HG03025 (cell line): ENCODE results near the gene KRT9.
"Not testable (repeated sequence)": the region's sequence is repeated elsewhere in the genome, so short reads cannot be mapped to it uniquely, and the experiment has no call there.

Source experiments
- ATAC-seq: cut with Tn5 transposase; IDR thresholded peaks from one replicate; pipeline ENCODE4 v1.9.1; 2021; ENCODE audit warnings: mild to moderate bottlenecking, moderate library complexity; ENCODE audit not compliant: unreplicated experiment, low FRiP score

Gene KRT9

DNA sequence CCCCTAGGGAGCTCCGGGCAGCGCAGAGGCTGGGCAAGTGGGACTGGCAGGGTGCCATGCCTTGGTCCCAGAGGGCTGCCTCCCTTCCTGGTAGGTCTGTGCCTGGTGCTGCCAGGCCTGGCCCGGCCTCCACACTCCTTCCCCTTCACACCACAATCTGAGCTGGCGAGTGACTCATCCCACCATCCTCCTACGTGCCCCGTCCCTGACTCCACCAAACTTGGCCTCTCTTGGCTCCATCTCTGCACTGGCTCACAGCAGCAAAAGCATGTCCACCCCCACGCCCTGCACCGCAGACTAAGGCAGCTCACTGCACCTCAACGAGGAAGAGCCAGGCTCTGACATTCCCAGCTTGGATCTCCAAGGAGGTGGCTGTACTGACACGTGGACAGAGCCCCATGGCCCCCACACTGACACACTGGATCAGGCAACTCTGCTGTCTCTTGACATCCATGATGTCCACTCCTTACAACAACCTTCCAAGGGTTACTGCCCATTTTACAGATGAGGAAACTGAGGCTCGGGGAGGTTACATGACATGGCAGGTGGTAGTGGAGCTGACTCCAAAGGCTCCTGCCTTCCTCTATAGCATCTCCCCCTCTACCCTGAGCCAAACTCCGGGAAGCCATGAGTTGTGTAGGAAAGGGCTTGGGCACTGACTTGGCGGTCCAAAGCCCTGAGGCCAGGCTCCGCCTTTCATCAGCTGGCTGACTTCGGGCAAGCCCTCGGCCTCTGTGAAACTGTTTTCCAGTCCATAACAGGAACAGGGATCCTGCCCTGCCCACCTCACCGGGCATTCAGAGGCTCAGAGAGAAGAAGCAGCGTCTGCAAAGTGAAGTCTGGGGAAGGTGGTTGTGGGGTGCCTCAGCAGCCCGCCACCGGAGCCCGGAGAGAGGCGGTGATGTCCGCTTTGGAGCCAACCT is 23.7 kb downstream of the KRT9 start:
- ATAC-seq, result no peak

DNA sequence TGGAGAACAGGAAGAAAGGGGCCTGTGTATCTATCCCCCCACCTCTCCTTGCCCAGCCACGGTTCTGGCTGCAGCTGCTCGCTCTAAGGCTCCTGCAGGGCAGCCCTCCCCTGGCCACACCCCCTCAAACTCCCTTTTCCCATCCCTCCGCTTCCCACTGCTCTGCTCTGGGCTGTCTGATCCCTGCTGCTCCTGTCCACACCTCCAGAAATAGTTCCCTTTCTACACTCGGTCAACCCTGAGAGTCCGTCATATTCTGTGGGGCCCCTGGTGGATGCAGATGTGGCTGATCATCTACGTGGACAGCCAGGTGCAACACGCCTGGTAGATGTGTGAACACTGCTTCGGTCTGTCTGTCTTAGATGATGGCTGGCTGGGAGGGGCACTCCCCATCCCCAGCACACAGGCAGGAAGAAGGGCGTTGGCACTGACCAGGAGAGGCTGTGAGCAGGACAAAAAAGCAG is 24.4 kb downstream of the KRT9 start:
- no peak for ATAC-seq

DNA sequence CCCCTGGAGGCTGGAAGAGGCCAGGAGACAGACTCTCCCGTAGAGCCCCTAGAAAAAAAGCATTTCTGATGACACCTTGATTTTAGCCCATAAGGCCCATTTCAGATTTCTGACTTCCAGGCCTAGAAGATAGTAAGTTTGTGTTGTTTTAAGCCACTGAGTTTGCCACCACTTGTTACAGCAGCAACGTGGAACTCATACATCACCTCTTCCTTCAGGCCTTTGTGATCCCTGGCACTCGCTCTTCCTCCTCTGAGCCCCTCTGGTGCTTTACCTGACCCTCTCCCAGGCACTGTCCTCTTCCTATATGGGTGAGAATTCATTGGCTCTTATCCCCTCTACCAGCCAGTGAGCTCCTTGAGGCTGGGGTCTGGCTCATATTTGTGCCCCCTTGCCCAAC is 25.0 kb downstream of the KRT9 start:
- no peak for ATAC-seq

DNA sequence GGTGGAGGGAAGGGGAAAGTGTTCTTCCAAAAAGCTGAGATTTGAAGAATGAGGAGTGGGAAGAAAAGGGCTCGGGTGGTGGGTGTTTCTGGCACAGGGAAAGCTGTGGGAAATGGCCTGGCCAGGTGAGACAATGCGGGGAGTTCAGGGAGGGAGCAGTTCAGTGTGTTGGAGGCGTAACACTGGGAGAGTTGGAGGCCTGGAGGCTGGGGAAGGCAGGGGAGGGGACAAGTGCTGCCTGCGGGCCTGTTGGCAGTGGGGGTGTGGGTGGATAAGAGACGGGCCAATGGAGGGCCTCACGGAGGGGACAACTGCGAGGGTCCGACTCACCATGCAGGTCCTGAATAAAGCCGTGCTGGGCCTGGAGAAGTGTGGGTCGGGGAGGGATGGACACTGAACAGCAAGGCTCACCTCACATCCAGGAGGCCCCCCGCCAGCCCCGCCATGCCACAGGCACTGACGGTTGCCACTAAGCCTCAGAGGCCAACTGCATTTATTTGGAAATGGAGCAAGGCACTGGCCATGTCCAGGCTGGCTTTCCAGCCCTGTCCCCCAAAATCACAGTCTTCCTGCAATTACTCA is 25.9 kb downstream of the KRT9 start:
- no peak for ATAC-seq

DNA sequence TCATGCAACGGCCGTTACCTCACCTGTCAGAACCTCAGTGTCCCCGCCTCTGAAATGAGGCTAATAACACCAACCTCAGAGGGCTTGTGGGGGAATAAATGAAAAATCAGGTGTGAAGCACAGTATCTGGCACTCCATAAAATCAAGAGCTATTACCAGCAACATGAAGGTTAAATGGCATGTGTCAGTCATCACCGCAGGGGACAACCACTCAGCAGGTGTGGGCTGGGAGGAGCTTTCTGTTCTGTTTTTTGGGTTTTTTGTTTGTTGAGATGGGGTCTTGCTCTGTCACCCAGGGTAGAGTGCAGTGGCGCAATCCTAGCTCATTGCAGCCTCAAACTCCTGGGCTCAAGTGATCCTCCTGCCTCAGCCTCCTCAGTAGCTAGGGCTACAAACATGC is 26.9 kb downstream of the KRT9 start:
- ATAC-seq, result no peak

DNA sequence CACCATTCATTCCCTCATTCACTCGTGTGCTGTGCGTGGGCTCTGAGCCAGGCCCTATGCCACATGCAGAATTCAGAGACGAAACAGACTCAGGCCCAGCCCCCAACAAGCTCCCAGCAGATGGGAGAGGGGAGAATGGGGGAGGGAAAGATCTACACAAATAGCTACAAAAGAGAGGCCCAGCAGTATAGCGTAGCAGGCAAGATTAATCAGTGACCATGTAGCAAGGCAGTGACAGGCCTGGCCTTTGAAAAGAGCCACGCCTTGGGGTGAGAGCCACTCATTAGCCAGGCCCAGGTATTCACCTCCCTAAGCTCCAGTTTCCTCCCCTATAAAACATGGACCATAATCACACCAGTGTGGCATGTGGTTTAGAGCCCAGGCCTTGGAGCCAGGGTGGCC is 27.4 kb downstream of the KRT9 start:
- no peak for ATAC-seq

DNA sequence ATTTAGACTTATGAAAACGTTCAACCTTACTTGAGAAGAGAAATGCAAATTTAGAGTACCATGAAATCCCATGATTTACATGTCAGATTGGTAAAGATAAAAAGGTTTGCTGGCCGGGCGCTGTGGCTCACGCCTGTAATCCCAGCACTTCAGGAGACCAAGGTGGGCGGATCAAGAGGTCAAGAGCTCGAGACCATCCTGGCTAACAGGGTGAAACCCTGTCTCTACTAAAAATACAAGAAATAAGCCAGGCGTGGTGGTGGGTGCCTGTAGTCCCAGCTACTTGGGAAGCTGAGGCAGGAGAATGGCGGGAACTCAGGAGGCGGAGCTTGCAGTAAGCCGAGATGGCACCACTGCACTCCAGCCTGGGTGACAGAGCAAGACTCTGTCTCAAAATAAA is 29.1 kb downstream of the KRT9 start:
- not testable (repeated sequence) for ATAC-seq

DNA sequence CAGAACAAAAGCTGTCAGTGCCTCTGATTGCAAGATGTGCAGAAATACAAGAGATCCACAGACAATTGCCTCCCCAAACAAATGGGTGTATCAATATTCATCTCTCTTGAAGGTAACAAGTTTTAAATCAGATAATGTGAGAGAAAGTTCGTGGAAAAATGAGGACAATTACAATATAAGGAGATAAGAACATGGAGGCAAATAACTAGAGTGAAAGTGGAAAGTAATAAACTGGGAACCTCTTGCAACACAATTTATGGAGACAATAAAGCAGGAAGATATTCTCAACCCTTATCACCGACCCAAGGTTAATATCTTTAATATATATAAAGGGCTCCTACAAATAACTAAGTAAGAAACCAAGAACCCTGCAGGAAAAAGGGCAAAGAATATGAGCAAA is 29.5 kb downstream of the KRT9 start:
- no peak for ATAC-seq

DNA sequence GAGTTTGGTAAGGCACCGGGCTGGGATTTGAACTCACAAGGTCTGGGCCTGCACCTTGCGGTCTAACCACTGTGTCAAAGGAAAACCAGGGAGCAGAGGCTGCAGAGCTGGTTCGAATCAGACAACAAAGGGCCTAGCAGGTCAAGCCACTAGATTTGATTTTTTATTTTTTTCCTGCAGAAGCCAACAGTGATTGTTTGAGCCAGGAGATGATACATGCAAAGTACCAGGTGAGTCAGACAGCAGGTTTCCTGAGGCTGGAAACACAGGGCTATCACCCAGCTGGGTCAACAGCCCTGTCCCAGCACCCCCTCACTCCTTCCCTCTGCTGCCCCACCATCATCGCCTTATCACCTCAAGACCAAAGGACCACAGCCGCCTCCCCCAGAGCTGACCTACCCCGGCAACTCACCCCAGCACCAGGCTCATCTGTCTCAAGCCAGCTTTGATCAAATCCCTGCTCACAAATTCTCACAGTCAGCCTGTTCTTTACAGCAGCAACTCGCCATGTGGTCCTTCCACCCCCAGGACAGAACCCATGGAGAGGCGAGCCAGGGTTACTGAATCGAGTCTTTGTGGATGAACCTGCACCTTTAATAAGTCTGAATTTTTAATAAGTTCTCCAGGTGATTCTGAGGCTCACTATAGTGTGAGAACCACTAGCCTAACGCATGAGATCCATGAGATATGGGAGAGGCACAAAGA is 30.8 kb downstream of the KRT9 start:
- ATAC-seq, result no peak

DNA sequence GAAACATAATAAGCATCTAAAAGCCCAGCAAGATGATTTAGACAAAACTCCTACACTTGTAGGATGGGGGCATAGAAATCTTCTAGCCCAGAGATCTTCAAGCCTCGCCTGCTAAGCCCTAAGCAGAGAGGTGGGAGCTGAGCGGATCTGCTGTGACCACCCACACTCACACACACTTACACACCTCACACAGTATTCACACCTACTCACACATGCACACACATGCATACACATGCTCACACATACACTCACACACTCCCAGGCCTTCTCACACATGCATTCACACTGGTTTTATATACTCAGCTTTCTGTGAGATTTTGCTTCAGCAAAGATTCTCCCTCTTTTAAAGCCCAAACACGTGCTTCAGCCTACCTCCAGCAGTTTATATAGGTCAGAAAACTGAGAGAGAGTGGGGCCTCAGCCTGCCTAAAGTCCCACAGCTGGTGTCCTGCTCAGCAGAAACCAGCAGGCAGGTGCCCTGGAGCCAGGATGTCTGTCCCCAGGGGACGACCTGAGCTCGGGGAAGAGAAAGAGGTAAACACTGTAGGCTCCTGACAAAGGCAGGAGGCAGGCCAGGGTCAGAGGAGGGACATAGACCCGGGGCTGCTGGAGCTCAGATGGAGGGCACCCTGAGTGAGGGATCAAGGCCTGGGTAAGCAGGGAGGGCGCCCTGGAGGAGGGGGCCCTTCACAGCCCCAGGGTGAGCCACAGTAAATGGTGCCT is 31.7 kb downstream of the KRT9 start:
- ATAC-seq, result no peak

DNA sequence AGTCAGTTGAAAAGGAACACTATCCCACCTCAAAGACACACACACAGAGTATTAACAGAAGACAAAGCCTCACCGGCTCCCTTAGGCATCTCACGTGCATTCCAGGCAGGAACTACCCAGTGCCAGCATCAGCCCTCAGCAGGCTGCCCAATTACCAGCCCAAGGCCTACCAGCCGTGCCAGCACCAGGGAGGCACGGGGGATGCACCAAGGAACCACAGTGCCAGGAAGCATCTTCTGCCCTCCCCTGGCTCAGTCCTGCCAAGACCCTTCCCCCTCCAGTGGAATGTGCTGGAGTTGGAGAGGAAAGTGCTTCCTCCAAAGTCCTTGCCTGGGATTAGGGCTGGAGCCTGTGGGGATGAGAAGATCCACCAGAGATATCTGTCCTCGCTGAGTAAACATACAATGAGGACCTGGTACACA is 32.8 kb downstream of the KRT9 start:
- ATAC-seq, result no peak

DNA sequence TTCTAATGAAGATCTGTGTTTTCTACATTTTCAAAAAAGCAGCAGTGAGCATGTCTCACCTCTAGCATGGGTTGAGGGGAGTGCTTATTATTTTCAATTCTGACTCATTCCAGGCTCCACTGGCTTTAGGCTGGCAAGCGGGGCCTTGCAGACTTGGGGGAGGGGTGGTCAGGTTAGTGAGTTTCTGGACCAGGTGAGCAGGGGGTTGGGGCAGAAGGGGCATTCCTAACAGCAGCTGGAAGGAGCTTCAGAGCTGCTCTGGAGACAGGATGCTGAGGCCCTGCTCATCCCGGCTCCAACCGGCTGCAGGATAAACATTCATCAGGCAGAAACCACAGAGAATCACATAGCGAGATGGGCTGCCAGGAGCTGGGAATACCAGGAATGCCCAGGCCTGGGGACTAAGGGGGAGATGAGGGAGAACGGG is 33.3 kb downstream of the KRT9 start:
- ATAC-seq, result no peak

DNA sequence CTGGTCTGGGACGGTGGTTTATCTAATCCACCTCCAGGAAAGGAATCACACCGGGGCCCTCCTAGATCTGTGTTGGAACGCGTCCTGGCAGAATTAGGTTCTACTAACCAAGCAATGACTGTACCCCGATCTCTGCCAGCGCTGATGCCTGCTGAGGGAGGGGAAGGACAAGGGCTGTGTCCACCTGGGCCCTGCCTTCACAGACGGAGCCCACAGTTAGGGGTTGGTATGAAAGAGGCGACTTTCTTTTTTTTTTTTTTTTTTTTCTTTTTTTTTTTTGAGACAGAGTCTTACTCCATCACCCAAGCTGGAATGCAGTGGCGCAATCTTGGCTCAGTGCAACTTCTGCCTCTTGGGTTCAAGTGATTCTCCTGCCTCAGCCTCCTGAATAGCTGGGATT is 33.9 kb downstream of the KRT9 start:
- no peak for ATAC-seq

DNA sequence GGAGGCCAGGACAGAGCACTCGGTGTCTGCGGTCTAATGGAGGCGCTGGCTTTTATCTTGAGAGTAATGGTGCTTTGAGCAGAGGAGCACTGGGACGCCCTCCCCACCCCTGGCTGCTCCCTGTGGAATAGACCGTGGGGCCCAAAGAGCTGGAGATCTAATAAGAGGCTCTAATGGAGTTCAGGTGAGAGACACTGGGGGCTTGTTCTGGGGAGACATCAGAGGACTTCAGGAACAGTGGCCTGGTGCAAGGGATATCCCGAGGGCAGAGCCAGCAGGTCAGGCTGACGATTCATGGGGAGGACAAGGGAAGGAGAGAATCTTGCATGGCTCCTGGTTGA is 34.3 kb downstream of the KRT9 start:
- no peak for ATAC-seq

DNA sequence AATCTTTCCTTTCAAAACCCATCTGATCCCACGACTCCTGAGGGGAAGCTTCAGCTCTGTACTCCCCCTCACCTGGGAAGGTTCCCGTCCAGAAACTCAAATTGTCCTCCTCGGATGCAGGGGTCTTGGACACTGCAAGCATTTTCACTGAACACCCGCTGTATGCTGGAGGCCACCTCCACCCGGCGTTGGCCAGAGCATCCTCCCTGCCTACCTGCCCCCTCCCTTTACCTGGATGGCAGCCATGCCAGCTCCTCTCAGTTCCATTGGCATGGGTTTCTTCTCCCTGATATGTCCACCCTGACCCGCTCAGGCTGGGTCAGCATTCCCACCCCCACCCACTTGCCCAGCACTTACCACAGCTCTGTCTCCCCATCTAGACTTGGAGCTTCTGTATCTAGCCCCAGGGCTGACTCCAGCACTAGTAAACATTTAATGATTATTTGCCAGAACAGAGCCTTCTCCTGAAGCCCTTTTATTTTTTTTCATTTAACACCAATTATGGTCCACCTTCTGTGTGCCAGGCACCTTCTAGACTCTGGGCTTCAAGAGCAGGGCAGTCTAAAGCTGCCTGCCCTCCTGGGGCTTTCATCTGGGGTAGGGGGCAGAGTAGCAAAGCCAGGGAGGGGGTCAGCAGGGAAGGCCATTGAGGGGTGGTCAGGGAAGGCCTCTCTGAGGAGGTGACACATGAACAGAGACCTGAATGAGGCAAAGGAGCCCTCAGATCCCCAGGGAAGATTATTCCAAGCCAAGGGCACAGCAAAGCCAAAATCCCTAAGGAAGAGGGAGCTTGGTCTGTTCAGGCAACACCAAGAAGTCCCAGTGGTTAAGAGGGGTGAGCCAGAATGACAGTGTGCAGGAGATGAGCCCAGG is 34.9 kb downstream of the KRT9 start:
- no peak for ATAC-seq

DNA sequence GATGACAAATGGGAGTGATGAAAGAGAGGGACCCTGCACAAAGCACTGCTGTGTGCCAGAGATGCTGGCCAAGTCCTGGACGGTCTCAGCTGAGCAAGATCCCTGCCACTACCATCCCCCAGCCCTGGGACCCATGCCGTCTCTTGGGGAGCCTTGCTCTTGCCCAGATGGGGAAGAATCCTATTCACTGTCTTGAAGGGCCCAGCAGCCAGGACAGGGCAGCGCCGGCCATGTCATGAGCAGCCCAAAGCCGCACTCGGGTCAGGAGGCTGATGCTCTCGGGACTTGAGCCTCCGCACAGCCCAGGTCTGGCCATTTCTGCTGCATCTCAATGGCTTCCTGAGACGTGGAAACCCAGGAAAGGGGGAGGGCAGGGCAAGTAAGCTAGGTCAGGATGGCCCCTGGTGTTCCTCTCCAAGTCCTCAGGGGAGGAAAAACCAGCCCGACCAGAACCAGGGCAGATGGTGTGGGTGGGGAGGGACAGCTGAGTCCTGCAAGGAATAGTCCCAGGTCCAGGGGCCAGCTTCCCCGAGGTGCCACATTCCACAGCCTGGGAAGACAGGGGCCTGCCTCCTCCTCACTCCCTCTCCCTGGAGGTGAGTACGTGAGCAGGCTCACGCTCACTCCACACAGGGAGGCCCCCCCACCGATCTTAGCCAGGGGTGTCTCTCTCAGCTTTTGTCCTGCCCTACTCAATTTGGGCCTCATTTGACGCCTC is 35.9 kb downstream of the KRT9 start:
- no peak for ATAC-seq

DNA sequence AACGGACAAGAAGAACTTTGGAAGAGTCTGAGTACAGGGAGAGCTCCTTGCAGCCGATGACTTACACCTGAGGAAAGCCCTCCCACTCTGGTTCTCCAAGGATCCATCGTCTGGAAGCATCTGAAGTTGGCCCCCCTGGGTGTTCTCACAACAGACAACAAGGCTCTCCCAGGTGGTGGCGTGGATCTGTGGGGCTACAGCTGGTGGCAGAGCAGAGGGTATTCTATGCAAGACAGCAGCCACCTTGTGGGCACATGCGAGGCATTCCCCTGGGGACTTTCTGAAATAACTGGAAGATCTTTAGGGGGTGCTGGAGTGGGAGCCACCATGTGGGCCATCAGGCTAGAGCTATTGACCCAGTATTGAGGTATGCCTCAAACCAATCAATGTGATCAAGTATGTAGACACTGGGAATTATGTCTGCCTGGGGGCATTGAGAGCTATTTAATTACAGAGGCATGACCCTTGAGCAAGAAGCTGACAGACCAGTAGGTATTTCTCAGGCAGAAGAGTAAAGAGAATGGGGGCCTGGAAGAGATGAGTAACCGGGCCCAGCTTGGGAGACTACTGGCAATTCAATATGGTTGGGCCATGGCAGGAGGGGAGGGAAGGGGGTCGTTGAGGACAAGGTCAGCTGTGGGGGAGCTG is 36.8 kb downstream of the KRT9 start:
- ATAC-seq, result no peak

DNA sequence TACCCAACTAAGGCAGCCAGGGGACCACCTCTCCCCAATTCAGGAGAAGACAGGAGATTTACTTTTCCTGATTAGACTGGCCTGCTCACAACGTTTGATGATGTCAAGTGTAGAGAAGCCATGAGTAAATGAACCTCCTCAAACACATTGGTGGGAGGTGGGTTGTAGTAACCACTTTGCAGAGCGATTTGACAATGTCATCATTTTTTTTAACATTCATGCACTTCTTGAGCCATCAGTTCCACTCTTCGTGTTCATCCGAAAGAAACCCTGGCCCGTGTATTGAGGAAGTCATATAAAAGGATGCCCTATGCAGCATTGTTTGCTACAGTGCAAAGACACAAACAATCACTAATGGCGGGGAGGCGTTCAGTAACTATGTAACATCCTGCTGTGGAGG is 38.2 kb downstream of the KRT9 start:
- no peak for ATAC-seq
